ENCODE measurements around the gene L2HGDH. TPM values are rescaled to one million over a fixed set of nuclear protein-coding genes. Genes with fewer than 3 reads are reported as not detected.

Gene L2HGDH
- total RNA-seq, 1 experiment from 2014 or later = 22.6 TPM

DNA sequence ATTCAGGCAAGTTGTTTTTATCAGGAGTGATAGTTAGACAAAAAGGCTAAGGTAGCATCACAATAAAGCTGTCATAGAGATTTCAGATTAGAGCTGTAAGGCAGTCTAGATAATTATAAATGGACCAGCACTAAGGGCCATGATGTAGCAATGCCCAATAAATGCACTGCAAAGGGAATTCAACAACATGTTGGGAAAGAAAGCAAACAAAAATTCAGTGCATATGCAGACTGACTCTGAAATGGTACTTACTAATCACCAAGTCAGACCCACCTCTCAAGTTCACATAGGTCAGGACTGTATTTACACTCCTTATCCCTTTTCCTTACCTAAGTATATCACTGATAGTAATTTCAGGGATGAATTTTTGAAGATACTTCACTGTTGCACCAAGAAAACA, 47.0 kb downstream of the L2HGDH start:
- no peaks in the 10 kb centered on the region for H4K20me1 ChIP-seq (ENCODE audit: control insufficient read depth, insufficient read depth, insufficient read length)
- H3K9me3 ChIP-seq (ENCODE audit: control insufficient read depth, low read depth, low read length) = no peaks in the 10 kb centered on the region
- no peak overlapping the region for H4K91ac ChIP-seq (ENCODE audit: insufficient read length, low read depth, low read length)
- no peak overlapping the region for H3T11ph ChIP-seq (ENCODE audit: low read length)
- no peak overlapping the region for H3K23ac ChIP-seq (ENCODE audit: insufficient read length, low read depth, low read length)
- no peak overlapping the region for H3K4ac ChIP-seq (ENCODE audit: low read depth, low read length)
- H2BK20ac ChIP-seq (ENCODE audit: low read depth, low read length, poor library complexity, severe bottlenecking) = no peak overlapping the region
- H3K9me3 Mint-ChIP-seq = no peaks in the 10 kb centered on the region
- H3K4me3 Mint-ChIP-seq = no peak overlapping the region
- no peak overlapping the region for H3K9ac ChIP-seq (ENCODE audit: extremely low read depth, insufficient read length, low read length)
- H3K79me1 ChIP-seq (ENCODE audit: insufficient read depth, low read depth, low read length, poor library complexity, severe bottlenecking) = no peaks in the 10 kb centered on the region
- no peak overlapping the region for H3K27ac ChIP-seq (ENCODE audit: insufficient read length, low read depth, low read length)
- no peak overlapping the region for H3K56ac ChIP-seq (ENCODE audit: insufficient read length, low read depth, low read length)
- H3K27me3 ChIP-seq (ENCODE audit: insufficient read depth, low read length) = no peaks in the 10 kb centered on the region
- no peak overlapping the region for H2BK5ac ChIP-seq (ENCODE audit: insufficient read length, low read length)
- H4K5ac ChIP-seq (ENCODE audit: insufficient read length, low read depth, low read length) = no peak overlapping the region
- no peaks in the 10 kb centered on the region for H3K4me1 ChIP-seq (ENCODE audit: insufficient read depth, low read length)
- H3K14ac ChIP-seq (ENCODE audit: insufficient read depth, low read length) = no peak overlapping the region
- no peak overlapping the region for H4K8ac ChIP-seq (replicated peaks; ENCODE audit: insufficient read length, low read depth, low read length)
- H2AK5ac ChIP-seq (ENCODE audit: insufficient read length, low read length) = no peak overlapping the region
- no peak overlapping the region for H2BK15ac ChIP-seq (ENCODE audit: low read depth, low read length)
- H3K18ac ChIP-seq (ENCODE audit: insufficient read length, low read depth, low read length) = no peak overlapping the region
- no peak overlapping the region for H3K27ac Mint-ChIP-seq
- no peaks in the 10 kb centered on the region for H3K4me1 Mint-ChIP-seq
- peaks cover 1 to 39% (median 13%) of the 10 kb centered on the region in 3 experiments; a peak in 5 of 7 replicates for H3K36me3 Mint-ChIP-seq (ENCODE audit: insufficient read depth in 1 of 3, low read depth in 3 of 3)
- DNase-seq = no peak
- H2BK120ac ChIP-seq (ENCODE audit: low read depth, low read length, poor library complexity, severe bottlenecking) = no peak overlapping the region
- H2AFZ ChIP-seq (ENCODE audit: low read length) = no peak overlapping the region
- H3K4me2 ChIP-seq (ENCODE audit: insufficient read depth, insufficient read length, low read length) = no peak overlapping the region
- no peak for TF ChIP-seq CTCF (conservative IDR thresholded peaks at IDR 0.05)
- H3K27me3 Mint-ChIP-seq (ENCODE audit: low read depth) = no peaks in the 10 kb centered on the region
- no peaks in the 10 kb centered on the region for H3K23me2 ChIP-seq (ENCODE audit: insufficient read length, low read depth, low read length, poor library complexity, severe bottlenecking)
- no peak overlapping the region for H2BK12ac ChIP-seq (ENCODE audit: insufficient read length, low read depth, low read length)
- no peaks in the 10 kb centered on the region for H3K79me2 ChIP-seq (ENCODE audit: insufficient read depth, low read length)

Measured in H9 (cell line).